ENCODE data around the gene SPIN2B. TPM values are rescaled to one million over a fixed set of nuclear protein-coding genes. Genes with fewer than 3 reads are reported as not detected.

The SPIN2B gene
- total and polyA plus RNA-seq, 2 of the 13 experiments (the other 11 are each of a cell fraction or from before 2014, with no cell fraction given), result 7.9 to 10.4 TPM

DNA sequence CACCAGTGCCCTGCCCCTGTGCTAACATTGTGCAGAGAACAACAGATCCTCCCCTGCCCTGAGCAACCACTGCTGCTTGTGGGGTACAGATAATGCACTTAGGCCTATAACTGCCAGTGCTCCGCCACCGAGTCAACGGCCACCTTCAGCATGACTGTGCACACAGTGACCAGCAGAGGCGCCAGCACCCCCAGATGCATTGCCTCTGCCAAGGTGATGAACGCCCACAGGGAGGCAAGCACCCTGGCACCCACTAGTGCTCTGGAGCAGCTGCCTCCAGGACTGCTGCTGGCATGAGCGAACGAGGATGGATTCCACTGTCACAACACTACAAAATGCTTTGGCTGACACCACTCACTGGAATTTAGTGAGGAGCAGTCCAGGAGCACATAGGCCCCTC is 38.2 kb downstream of the SPIN2B start:
- in situ Hi-C loops (cut with HindIII; ENCODE audit: extremely low pct_ligation_motif_present, low pct_unique_long_range_greater_than_20kb), result no loop called here
- POLR2A ChIA-PET, result no interaction called here
- intact Hi-C loops (cut with micrococcal nuclease; ENCODE audit: unreplicated experiment), result no loop called here
- TF ChIP-seq ZNF674 (CRISPR knock-in tag; IDR thresholded peaks at IDR 0.05; ENCODE audit: low read depth) (no peak), CBX2 (IDR thresholded peaks at IDR 0.05; ENCODE audit: low read depth, low read length) (no peak), CBX2 (CRISPR knock-in tag; IDR thresholded peaks at IDR 0.05; ENCODE audit: low read depth) (no peak), SRSF4 (IDR thresholded peaks at IDR 0.05; ENCODE audit: low read depth, low read length, poor library complexity, severe bottlenecking) (no peak)
- CTCF ChIA-PET (ENCODE audit: low intra/inter-chr PET ratio, low total read pairs), result no interaction called here
- no TSS peak for BruUV-seq (replicated peaks)
- H4K20me1 ChIP-seq (ENCODE audit: insufficient read depth, low read length), result no peaks in the 10 kb centered on the region
- H3K9me3 ChIP-seq (ENCODE audit: low read length), result no peaks in the 10 kb centered on the region
- no peaks in the 10 kb centered on the region for H3K36me3 ChIP-seq (replicated peaks in 1 of 2; ENCODE audit: control insufficient read depth in 1 of 2, insufficient read depth in 2 of 2, low read length in 2 of 2)
- no peak overlapping the region for H3K27ac ChIP-seq (ENCODE audit: extremely low read length, insufficient read depth, low read length)
- no peak for DNase-seq (ENCODE audit: low spot score)
- no peaks in the 10 kb centered on the region for H3K27me3 ChIP-seq (ENCODE audit: control insufficient read depth in 1 of 2, insufficient read depth in 2 of 2, low read length in 2 of 2)
- no CpG with 5 or more reads among the region's 7 CpGs for WGBS (ENCODE audit: low lambda C conversion rate)
- H3K4me2 ChIP-seq (ENCODE audit: low read depth, low read length), result no peak overlapping the region
- no peaks in the 10 kb centered on the region for H3K4me1 ChIP-seq (ENCODE audit: insufficient read depth, low read length)
- no peak overlapping the region for H2AFZ ChIP-seq (ENCODE audit: low read length)
- H3K4me3 ChIP-seq (replicated peaks in 1 of 3; ENCODE audit: insufficient read depth in 1 of 3, low read depth in 2 of 3, low read length in 3 of 3), result no peak overlapping the region
- H3K9ac ChIP-seq (ENCODE audit: insufficient read depth, low read depth, low read length), result no peak overlapping the region
- no peak for ATAC-seq
- no peak for FAIRE-seq
- no peaks in the 10 kb centered on the region for H3K79me2 ChIP-seq (ENCODE audit: insufficient read depth, low read length)

DNA sequence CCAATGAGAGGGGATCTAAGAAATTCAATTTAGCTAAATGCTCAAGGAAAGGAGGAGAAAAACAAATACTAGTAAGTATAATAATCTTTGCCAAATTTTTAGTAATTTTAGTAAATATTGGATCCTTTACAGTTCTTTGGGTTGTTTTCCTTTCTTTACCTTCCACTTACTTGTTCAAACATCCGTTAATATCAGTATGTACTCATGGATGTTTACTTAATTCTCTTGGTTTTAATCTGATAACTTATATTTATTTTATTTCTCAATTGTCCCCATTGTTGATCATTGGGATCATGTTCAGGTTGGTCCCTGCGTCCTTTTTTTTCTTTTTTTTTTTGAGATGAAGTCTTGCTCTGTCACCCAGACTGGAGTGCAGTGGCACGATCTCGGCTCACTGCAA is 46.9 kb downstream of the SPIN2B start:
- H3K79me2 ChIP-seq (ENCODE audit: insufficient read depth, low read length), result no peaks in the 10 kb centered on the region
- ATAC-seq, result no peak
- CTCF ChIA-PET (ENCODE audit: low intra/inter-chr PET ratio, low total read pairs), result no interaction called here
- DNase-seq (ENCODE audit: low spot score), result no peak
- H3K4me1 ChIP-seq (ENCODE audit: insufficient read depth, low read length), result no peaks in the 10 kb centered on the region
- no peaks in the 10 kb centered on the region for H3K9me3 ChIP-seq (ENCODE audit: low read length)
- 93% methylated on average over 4 of the region's 4 CpGs for WGBS (ENCODE audit: low lambda C conversion rate)
- H2AFZ ChIP-seq (ENCODE audit: low read length), result no peak overlapping the region
- H4K20me1 ChIP-seq (ENCODE audit: insufficient read depth, low read length), result no peaks in the 10 kb centered on the region
- BruUV-seq (replicated peaks), result no TSS peak
- H3K9ac ChIP-seq (ENCODE audit: insufficient read depth, low read depth, low read length), result no peak overlapping the region
- H3K27ac ChIP-seq (ENCODE audit: extremely low read length, insufficient read depth, low read length), result no peak overlapping the region
- no peaks in the 10 kb centered on the region for H3K36me3 ChIP-seq (replicated peaks in 1 of 2; ENCODE audit: control insufficient read depth in 1 of 2, insufficient read depth in 2 of 2, low read length in 2 of 2)
- H3K4me2 ChIP-seq (ENCODE audit: low read depth, low read length), result no peak overlapping the region
- no peak for FAIRE-seq
- POLR2A ChIA-PET, result no interaction called here
- no peak overlapping the region for H3K4me3 ChIP-seq (replicated peaks in 1 of 3; ENCODE audit: insufficient read depth in 1 of 3, low read depth in 2 of 3, low read length in 3 of 3)
- intact Hi-C loops (cut with micrococcal nuclease; ENCODE audit: unreplicated experiment), result no loop called here
- no peaks in the 10 kb centered on the region for H3K27me3 ChIP-seq (ENCODE audit: control insufficient read depth in 1 of 2, insufficient read depth in 2 of 2, low read length in 2 of 2)
- in situ Hi-C loops (cut with HindIII; ENCODE audit: extremely low pct_ligation_motif_present, low pct_unique_long_range_greater_than_20kb), result no loop called here
- TF ChIP-seq, protein P1, sequence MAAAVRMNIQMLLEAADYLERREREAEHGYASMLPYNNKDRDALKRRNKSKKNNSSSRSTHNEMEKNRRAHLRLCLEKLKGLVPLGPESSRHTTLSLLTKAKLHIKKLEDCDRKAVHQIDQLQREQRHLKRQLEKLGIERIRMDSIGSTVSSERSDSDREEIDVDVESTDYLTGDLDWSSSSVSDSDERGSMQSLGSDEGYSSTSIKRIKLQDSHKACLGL (CRISPR knock-in tag; IDR thresholded peaks at IDR 0.05), result no peak
- TF ChIP-seq, protein P2, sequence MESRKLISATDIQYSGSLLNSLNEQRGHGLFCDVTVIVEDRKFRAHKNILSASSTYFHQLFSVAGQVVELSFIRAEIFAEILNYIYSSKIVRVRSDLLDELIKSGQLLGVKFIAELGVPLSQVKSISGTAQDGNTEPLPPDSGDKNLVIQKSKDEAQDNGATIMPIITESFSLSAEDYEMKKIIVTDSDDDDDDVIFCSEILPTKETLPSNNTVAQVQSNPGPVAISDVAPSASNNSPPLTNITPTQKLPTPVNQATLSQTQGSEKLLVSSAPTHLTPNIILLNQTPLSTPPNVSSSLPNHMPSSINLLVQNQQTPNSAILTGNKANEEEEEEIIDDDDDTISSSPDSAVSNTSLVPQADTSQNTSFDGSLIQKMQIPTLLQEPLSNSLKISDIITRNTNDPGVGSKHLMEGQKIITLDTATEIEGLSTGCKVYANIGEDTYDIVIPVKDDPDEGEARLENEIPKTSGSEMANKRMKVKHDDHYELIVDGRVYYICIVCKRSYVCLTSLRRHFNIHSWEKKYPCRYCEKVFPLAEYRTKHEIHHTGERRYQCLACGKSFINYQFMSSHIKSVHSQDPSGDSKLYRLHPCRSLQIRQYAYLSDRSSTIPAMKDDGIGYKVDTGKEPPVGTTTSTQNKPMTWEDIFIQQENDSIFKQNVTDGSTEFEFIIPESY (CRISPR knock-in tag; IDR thresholded peaks at IDR 0.05), result no peak
- TF ChIP-seq KLF12 (CRISPR knock-in tag; IDR thresholded peaks at IDR 0.05; ENCODE audit: borderline replicate concordance) (no peak), ZNF816 (CRISPR knock-in tag; IDR thresholded peaks at IDR 0.05; ENCODE audit: borderline replicate concordance) (no peak), XBP1 (CRISPR knock-in tag; IDR thresholded peaks at IDR 0.05) (no peak), ZNF549 (CRISPR knock-in tag; IDR thresholded peaks at IDR 0.05) (no peak), SOX6 (IDR thresholded peaks at IDR 0.05) (no peak), SOX6 (CRISPR knock-in tag; IDR thresholded peaks at IDR 0.05) (no peak), POLR2AphosphoS5 (IDR thresholded peaks at IDR 0.05; ENCODE audit: low read depth, low read length) (no peak), ZNF598 (CRISPR knock-in tag; IDR thresholded peaks at IDR 0.05; ENCODE audit: borderline replicate concordance) (no peak)
- TF ChIP-seq, protein P3, sequence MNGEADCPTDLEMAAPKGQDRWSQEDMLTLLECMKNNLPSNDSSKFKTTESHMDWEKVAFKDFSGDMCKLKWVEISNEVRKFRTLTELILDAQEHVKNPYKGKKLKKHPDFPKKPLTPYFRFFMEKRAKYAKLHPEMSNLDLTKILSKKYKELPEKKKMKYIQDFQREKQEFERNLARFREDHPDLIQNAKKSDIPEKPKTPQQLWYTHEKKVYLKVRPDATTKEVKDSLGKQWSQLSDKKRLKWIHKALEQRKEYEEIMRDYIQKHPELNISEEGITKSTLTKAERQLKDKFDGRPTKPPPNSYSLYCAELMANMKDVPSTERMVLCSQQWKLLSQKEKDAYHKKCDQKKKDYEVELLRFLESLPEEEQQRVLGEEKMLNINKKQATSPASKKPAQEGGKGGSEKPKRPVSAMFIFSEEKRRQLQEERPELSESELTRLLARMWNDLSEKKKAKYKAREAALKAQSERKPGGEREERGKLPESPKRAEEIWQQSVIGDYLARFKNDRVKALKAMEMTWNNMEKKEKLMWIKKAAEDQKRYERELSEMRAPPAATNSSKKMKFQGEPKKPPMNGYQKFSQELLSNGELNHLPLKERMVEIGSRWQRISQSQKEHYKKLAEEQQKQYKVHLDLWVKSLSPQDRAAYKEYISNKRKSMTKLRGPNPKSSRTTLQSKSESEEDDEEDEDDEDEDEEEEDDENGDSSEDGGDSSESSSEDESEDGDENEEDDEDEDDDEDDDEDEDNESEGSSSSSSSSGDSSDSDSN (CRISPR knock-in tag; IDR thresholded peaks at IDR 0.05), result no peak
